ENCODE measurements around the gene GLCCI1. TPM values are rescaled to one million over a fixed set of nuclear protein-coding genes. Genes with fewer than 3 reads are reported as not detected.
"Not testable (repeated sequence)": the region's sequence is repeated elsewhere in the genome, so short reads cannot be mapped to it uniquely, and the experiment has no call there.

The GLCCI1 gene
- total RNA-seq, 1 donor from 2014 or later: 16.3 TPM

GRCh38 chr7:8094164-8095140 is 125.9 kb downstream of the GLCCI1 start:
- no peak for DNase-seq (ENCODE audit: low spot score)

GRCh38 chr7:8101292-8101691 is 132.7 kb downstream of the GLCCI1 start:
- not testable (repeated sequence) for DNase-seq (ENCODE audit: low spot score)

- no peak for DNase-seq (ENCODE audit: low spot score)
These were observed 134.7 kb downstream of the GLCCI1 start for GRCh38 chr7:8103282-8103681.

GRCh38 chr7:8105449-8106095 is 137.0 kb downstream of the GLCCI1 start:
- DNase-seq (ENCODE audit: low spot score): no peak

- no peak for DNase-seq (ENCODE audit: low spot score)
These were observed 140.8 kb downstream of the GLCCI1 start for GRCh38 chr7:8109196-8110022.

- no peak for DNase-seq (ENCODE audit: low spot score)
These were observed 142.8 kb downstream of the GLCCI1 start for GRCh38 chr7:8111282-8111960.

- DNase-seq (ENCODE audit: low spot score): no peak
These were observed 144.1 kb downstream of the GLCCI1 start for GRCh38 chr7:8112685-8113084.

GRCh38 chr7:8113184-8113583 is 144.6 kb downstream of the GLCCI1 start:
- no peak for DNase-seq (ENCODE audit: low spot score)

- DNase-seq (ENCODE audit: low spot score): no peak
These were observed 145.6 kb downstream of the GLCCI1 start for GRCh38 chr7:8114175-8114574.

GRCh38 chr7:8115547-8116402 is 147.2 kb downstream of the GLCCI1 start:
- DNase-seq (ENCODE audit: low spot score): no peak

- no peak for DNase-seq (ENCODE audit: low spot score)
These were observed 148.6 kb downstream of the GLCCI1 start for GRCh38 chr7:8117195-8117594.

- no peak for DNase-seq (ENCODE audit: low spot score)
These were observed 150.7 kb downstream of the GLCCI1 start for GRCh38 chr7:8119262-8119661.

GRCh38 chr7:8120390-8121058 is 151.9 kb downstream of the GLCCI1 start:
- no peak for DNase-seq (ENCODE audit: low spot score)

GRCh38 chr7:8121243-8121642 is 152.6 kb downstream of the GLCCI1 start:
- no peak for DNase-seq (ENCODE audit: low spot score)

- DNase-seq (ENCODE audit: low spot score): peak; percentile 28
These were observed 157.3 kb downstream of the GLCCI1 start for GRCh38 chr7:8125680-8126444.

- DNase-seq (ENCODE audit: low spot score): no peak
These were observed 158.1 kb downstream of the GLCCI1 start for GRCh38 chr7:8126601-8127167.

GRCh38 chr7:8128449-8129317 is 160.1 kb downstream of the GLCCI1 start:
- DNase-seq (ENCODE audit: low spot score): no peak

GRCh38 chr7:8129318-8129659 is 160.7 kb downstream of the GLCCI1 start:
- no peak for DNase-seq (ENCODE audit: low spot score)

Data from mucosa of gallbladder (tissue), 1 donor.